Mucosa of descending colon (tissue), 3 donors: ENCODE data around the gene KIF26A. TPM values are rescaled to one million over a fixed set of nuclear protein-coding genes. Genes with fewer than 3 reads are reported as not detected.

Source experiments
- ATAC-seq: fragments of 200-7000 bp; cut with Tn5 transposase; one replicate; pipeline ENCODE4 v1.9.1; 2020; ENCODE audit warnings: mild to moderate bottlenecking, moderate library complexity
- DNase-seq, 3 donors: peaks; one replicate each; pipeline ENCODE4 v3.0.0-alpha.2; 2020
- H3K36me3 ChIP-seq: fragments of 200-600 bp; one replicate; pipeline ENCODE4 v1.8.0; 2021; ENCODE audit warnings: low read depth, mild to moderate bottlenecking
- H3K4me1 ChIP-seq: fragments of 200-600 bp; one replicate; pipeline ENCODE4 v1.8.0; 2021; ENCODE audit warnings: low read depth, mild to moderate bottlenecking
- H3K4me3 ChIP-seq: fragments of 200-600 bp; one replicate; pipeline ENCODE4 v1.8.0; 2021; ENCODE audit warnings: mild to moderate bottlenecking
- H3K9me3 ChIP-seq: fragments of 200-600 bp; one replicate; pipeline ENCODE4 v1.8.0; 2021; ENCODE audit warnings: mild to moderate bottlenecking
- CTCF ChIP-seq: fragments of 200-600 bp; IDR thresholded peaks from one replicate; pipeline ENCODE4 v1.8.0; 2022; ENCODE audit warnings: antibody characterized with exemption, mild to moderate bottlenecking
- intact Hi-C, 2 donors: fragments of 100-400 bp; cut with DNase I in 1 of 2; cut with micrococcal nuclease in 1 of 2; formaldehyde crosslinking; loops; one replicate each; pipeline versions ENCODE4 v1.11.0 to v1.11.1; 2022; cut with DNase I, micrococcal nuclease
- total RNA-seq, 3 donors: library from RNA; stranded (reverse); fragmentation: NEBNext Ultra II Directional in 2 of 3; extraction: Animal tissue kit (Norgen Biotek cat#: 25700) in 2 of 3; gene quantifications; one replicate each; pipeline versions ENCODE4 v1.2.1 to v1.2.4, GENCODE V29; 2021 to 2023
- donor health status: DM: no; HTN: no; CAD: no; lungs with moderate emphysema.
- donor health status: DM: no; HTN: no; CAD: no.
- donor health status: DM: no; HTN: yes; CAD: no.

KIF26A gene
- total RNA-seq, 3 donors from 2014 or later = 3.8 to 7.7 (median 6.5) TPM

- DNase-seq = no peak
- H3K4me1 ChIP-seq = no peaks in the 10 kb centered on the region
- H3K36me3 ChIP-seq = no peaks in the 10 kb centered on the region
- H3K4me3 ChIP-seq = no peak overlapping the region
- intact Hi-C loops = no loop called here
- TF ChIP-seq CTCF = no peak
- no peaks in the 10 kb centered on the region for H3K9me3 ChIP-seq
- no peak for ATAC-seq
Measured at GRCh38 chr14:104155513-104155912, 17.1 kb downstream of the KIF26A start.

- intact Hi-C loops = no loop called here
- Histone ChIP-seq H3K4me1 (no peaks in the 10 kb centered on the region), H3K9me3 (no peaks in the 10 kb centered on the region), H3K36me3 (no peaks in the 10 kb centered on the region), H3K4me3 (no peak overlapping the region)
- ATAC-seq (no peak), DNase-seq (no peak)
- TF ChIP-seq CTCF = no peak
Measured at GRCh38 chr14:104156142-104156541, 17.8 kb downstream of the KIF26A start.

- intact Hi-C loops = no loop called here
- H3K36me3 ChIP-seq = no peaks in the 10 kb centered on the region
- H3K4me1 ChIP-seq = no peaks in the 10 kb centered on the region
- ATAC-seq (no peak), DNase-seq (no peak)
- no peaks in the 10 kb centered on the region for H3K9me3 ChIP-seq
- H3K4me3 ChIP-seq = no peak overlapping the region
- TF ChIP-seq CTCF = no peak
Measured at GRCh38 chr14:104157016-104157928, 18.9 kb downstream of the KIF26A start.

DNA sequence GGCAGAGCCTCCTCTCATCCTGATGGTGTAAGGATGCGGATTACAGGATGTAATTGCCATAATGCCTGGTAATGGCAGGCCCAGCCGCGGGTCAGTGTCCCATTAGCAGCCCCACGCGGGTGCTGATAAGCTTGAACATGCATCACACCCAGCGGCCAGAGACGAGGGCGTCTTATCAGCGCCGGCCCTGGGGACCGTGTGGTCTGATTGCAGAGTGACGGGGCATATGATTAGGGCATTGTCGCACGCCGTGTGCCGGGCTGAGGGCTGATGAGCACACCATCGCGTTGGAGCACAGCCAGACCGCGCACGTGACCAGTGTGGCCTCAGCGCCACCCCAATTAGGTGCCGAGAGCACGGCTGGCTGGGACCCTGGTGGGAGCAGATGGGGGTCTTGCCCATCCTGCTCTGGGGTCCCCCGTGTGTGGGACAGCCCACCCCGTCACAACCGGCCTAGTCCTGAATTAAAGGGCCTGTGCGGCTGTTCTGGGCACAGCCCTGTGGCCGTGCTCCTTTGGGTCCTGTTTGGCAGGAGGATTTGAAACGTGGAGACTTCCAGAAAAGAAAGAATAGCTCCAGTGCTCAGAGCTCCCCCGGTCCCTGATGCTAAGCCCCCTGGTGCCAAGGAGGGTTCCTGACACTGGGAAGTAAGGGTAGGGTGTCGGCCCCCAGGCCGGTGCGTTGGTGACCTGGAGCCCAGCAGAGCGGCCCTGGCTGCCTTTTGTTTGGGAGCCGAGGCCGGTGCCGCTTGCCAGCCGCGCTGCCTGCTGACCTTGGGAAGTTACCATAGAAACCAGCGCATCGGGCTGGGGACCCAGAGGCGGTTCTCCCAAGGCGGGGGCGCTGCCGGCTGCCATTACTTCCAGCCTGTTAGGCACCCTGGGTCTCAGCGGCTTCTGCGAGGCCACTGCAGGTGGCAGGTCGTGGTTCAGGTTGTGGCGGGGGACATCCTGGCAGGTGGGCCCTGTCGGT is 20.7 kb downstream of the KIF26A start:
- H3K4me1 ChIP-seq = no peaks in the 10 kb centered on the region
- ATAC-seq (no peak), DNase-seq (no peak)
- intact Hi-C loops = no loop called here
- TF ChIP-seq CTCF = no peak
- H3K36me3 ChIP-seq = no peaks in the 10 kb centered on the region
- H3K9me3 ChIP-seq = no peaks in the 10 kb centered on the region
- no peak overlapping the region for H3K4me3 ChIP-seq

GRCh38 chr14:104159990-104160389 is 21.6 kb downstream of the KIF26A start:
- no peak for TF ChIP-seq CTCF
- H3K9me3 ChIP-seq = no peaks in the 10 kb centered on the region
- intact Hi-C loops = no loop called here
- no peak for ATAC-seq
- H3K36me3 ChIP-seq = no peaks in the 10 kb centered on the region
- no peak for DNase-seq
- H3K4me3 ChIP-seq = no peak overlapping the region
- no peaks in the 10 kb centered on the region for H3K4me1 ChIP-seq
